ENCODE measurements around the gene TTC23.

TTC23 gene

DNA sequence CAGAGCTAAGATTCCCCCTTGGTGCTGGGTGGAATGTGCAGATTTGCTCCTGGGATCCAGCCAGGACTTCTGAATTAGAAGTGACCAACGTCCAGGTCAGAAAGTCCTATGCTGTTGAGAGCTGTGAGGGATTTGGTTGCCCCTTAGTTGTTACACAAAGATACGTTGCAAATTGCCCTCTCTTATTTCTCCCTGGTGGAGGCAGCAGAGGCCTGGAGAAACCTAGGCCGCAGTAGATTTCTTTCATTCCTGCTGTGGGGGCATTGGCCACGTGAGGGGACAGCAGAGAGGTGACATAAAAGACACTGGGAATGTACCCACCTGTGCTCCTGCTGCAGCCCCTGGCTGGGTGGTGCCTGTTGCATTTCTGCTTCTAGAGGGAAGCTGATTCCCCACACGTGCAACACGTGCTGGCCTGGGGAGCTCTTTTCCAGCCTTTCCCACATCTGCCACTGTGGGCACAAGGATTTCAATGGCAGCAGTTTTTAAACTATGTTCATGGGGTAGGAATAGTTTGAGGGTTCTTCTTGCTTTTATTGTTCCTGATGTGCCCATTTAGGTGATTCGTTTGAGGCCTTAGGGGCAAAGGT is 78.8 kb downstream of the TTC23 start:
- Histone ChIP-seq H3K9me3 (ENCODE audit: control insufficient read depth in 1 of 2, low read length in 2 of 2) (no peaks in the 10 kb centered on the region), H3K4me3 (ENCODE audit: low read depth in 1 of 2, low read length in 2 of 2) (no peak overlapping the region), H3K27ac (ENCODE audit: low read length) (peak overlapping the region; percentile 90), H3K36me3 (ENCODE audit: control insufficient read depth in 1 of 2, insufficient read depth in 2 of 2, low read length in 2 of 2) (peaks cover 0 to 4% of the 10 kb centered on the region in 2 donors), H3K27me3 (ENCODE audit: low read depth, low read length) (no peaks in the 10 kb centered on the region), H3K4me1 (ENCODE audit: control insufficient read depth in 1 of 2, insufficient read depth in 2 of 2, low read length in 2 of 2) (peaks cover 0 to 26% of the 10 kb centered on the region in 2 donors)

DNA sequence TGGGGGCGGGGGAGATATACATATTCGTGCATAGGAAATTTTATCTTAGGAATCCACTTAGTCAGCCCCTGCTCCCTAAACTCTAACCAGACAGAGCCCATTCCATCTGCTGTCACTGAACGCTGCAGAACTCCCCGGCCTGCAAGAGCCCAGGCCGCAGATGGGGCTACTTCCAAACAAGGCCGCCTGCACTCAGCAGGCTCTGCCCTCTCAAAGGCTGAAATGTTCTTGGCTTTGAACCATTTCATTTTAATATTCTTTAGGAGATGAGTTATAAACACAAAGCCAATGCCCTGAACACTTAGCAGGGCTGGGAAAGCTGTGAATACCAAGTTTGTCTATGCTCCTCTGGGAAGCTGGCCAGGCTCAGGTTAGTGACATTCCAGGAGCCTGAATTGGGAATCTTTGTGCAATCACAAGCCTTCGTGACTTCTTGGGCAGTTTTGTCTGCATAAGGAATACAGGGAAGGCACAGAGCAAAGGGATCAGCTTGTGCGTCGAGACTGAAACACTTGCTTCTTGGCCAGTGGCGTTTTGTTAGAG is 79.5 kb downstream of the TTC23 start:
- Histone ChIP-seq H3K36me3 (ENCODE audit: control insufficient read depth in 1 of 2, insufficient read depth in 2 of 2, low read length in 2 of 2) (peaks cover 0 to 4% of the 10 kb centered on the region in 2 donors), H3K4me1 (ENCODE audit: control insufficient read depth in 1 of 2, insufficient read depth in 2 of 2, low read length in 2 of 2) (peaks cover 0 to 26% of the 10 kb centered on the region in 2 donors)

GRCh38 chr15:99168601-99169580 is 80.5 kb downstream of the TTC23 start:
- peaks cover 0 to 4% of the 10 kb centered on the region in 2 donors for H3K36me3 ChIP-seq (ENCODE audit: control insufficient read depth in 1 of 2, insufficient read depth in 2 of 2, low read length in 2 of 2)
- H3K27ac ChIP-seq (ENCODE audit: low read length) = peak overlapping the region; percentile 90
- H3K9me3 ChIP-seq (ENCODE audit: control insufficient read depth in 1 of 2, low read length in 2 of 2) = no peaks in the 10 kb centered on the region
- no peaks in the 10 kb centered on the region for H3K27me3 ChIP-seq (ENCODE audit: low read depth, low read length)
- peak overlapping the region in 1 of 2 donors; percentile 42 for H3K4me3 ChIP-seq (ENCODE audit: low read depth in 1 of 2, low read length in 2 of 2)
- peaks cover 0 to 26% of the 10 kb centered on the region in 2 donors for H3K4me1 ChIP-seq (ENCODE audit: control insufficient read depth in 1 of 2, insufficient read depth in 2 of 2, low read length in 2 of 2)

More for the DNA sequence above, 79.5 kb downstream of the TTC23 start:
- no peaks in the 10 kb centered on the region for H3K9me3 ChIP-seq (ENCODE audit: control insufficient read depth in 1 of 2, low read length in 2 of 2)
- peak overlapping the region in 1 of 2 donors; percentile 42 for H3K4me3 ChIP-seq (ENCODE audit: low read depth in 1 of 2, low read length in 2 of 2)
- H3K27me3 ChIP-seq (ENCODE audit: low read depth, low read length) = no peaks in the 10 kb centered on the region
- H3K27ac ChIP-seq (ENCODE audit: low read length) = peak overlapping the region; percentile 90

DNA sequence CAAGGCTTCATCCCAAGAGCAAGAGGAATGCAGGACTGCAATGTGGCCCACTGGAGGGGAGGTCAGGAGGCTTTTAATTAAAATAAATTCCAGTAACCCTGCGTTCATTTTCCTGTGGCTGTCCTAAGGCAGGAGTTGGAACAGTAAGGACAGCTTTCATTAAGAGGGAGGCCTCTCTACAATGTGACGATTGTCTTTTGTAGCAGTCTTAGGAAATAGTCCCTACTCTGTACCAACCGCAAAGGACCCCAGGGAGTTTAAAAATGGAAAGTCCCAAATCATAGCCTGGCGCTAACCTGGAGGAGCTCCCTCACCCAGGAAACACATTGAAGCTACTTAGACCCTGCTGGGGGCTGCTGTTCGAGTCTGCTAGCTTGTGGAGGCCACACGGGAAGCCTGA is 81.7 kb downstream of the TTC23 start:
- peaks cover 0 to 26% of the 10 kb centered on the region in 2 donors for H3K4me1 ChIP-seq (ENCODE audit: control insufficient read depth in 1 of 2, insufficient read depth in 2 of 2, low read length in 2 of 2)
- H3K36me3 ChIP-seq (ENCODE audit: control insufficient read depth in 1 of 2, insufficient read depth in 2 of 2, low read length in 2 of 2) = peaks cover 0 to 4% of the 10 kb centered on the region in 2 donors
- no peaks in the 10 kb centered on the region for H3K9me3 ChIP-seq (ENCODE audit: control insufficient read depth in 1 of 2, low read length in 2 of 2)
- no peaks in the 10 kb centered on the region for H3K27me3 ChIP-seq (ENCODE audit: low read depth, low read length)
- no peak overlapping the region for H3K4me3 ChIP-seq (ENCODE audit: low read depth in 1 of 2, low read length in 2 of 2)
- peak overlapping the region; percentile 90 for H3K27ac ChIP-seq (ENCODE audit: low read length)

- Histone ChIP-seq H3K4me1 (ENCODE audit: control insufficient read depth in 1 of 2, insufficient read depth in 2 of 2, low read length in 2 of 2) (peaks cover 0 to 26% of the 10 kb centered on the region in 2 donors), H3K9me3 (ENCODE audit: control insufficient read depth in 1 of 2, low read length in 2 of 2) (no peaks in the 10 kb centered on the region), H3K27me3 (ENCODE audit: low read depth, low read length) (no peaks in the 10 kb centered on the region), H3K36me3 (ENCODE audit: control insufficient read depth in 1 of 2, insufficient read depth in 2 of 2, low read length in 2 of 2) (peaks cover 0 to 1% of the 10 kb centered on the region in 2 donors), H3K4me3 (ENCODE audit: low read depth in 1 of 2, low read length in 2 of 2) (no peak overlapping the region), H3K27ac (ENCODE audit: low read length) (peak overlapping the region; percentile 90)
These were observed 82.2 kb downstream of the TTC23 start for GRCh38 chr15:99167201-99167600.

DNA sequence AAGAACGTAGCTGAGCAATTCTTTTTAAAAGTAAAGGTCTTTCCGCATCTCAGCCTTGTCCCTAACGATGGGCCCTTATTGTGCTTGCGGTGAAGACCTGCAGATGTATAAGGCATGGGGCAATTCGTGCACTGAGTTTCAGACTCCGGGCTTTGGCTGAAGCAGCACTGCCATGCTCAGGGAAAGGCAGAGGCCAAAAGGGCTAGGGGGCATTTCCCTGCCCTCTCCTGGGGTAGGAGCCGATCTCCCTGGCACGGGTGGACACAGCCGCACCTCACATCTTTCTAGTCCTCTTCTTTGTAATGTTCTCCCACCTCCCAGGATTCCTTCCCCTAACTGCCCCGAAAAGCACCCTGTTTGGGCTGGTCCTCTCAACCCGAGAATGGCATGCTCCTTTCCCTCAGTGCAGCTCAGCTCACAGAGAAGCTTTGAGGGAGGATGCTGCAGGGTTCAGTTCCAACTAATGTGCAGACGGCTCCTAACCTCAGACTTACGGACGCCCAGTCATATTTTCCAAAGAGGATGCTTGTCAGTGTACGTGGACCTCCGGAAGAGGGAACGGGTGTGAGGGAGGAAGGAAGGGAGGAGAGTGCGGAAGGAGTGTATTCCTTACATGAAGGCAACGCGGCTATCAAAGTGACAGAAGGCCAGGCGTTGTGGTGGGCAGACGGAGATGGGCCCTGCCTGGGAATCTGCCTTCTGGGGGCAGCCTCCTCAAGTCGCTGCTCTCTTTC is 83.3 kb downstream of the TTC23 start:
- Histone ChIP-seq H3K36me3 (ENCODE audit: control insufficient read depth in 1 of 2, insufficient read depth in 2 of 2, low read length in 2 of 2) (no peaks in the 10 kb centered on the region), H3K27me3 (ENCODE audit: low read depth, low read length) (no peaks in the 10 kb centered on the region), H3K4me3 (ENCODE audit: low read depth in 1 of 2, low read length in 2 of 2) (no peak overlapping the region), H3K4me1 (ENCODE audit: control insufficient read depth in 1 of 2, insufficient read depth in 2 of 2, low read length in 2 of 2) (peaks cover 0 to 26% of the 10 kb centered on the region in 2 donors), H3K27ac (ENCODE audit: low read length) (peak overlapping the region; percentile 27), H3K9me3 (ENCODE audit: control insufficient read depth in 1 of 2, low read length in 2 of 2) (no peaks in the 10 kb centered on the region)

GRCh38 chr15:99165020-99165790 is 84.2 kb downstream of the TTC23 start:
- H3K9me3 ChIP-seq (ENCODE audit: control insufficient read depth in 1 of 2, low read length in 2 of 2) = no peaks in the 10 kb centered on the region
- peaks cover 0 to 17% of the 10 kb centered on the region in 2 donors for H3K4me1 ChIP-seq (ENCODE audit: control insufficient read depth in 1 of 2, insufficient read depth in 2 of 2, low read length in 2 of 2)
- no peaks in the 10 kb centered on the region for H3K27me3 ChIP-seq (ENCODE audit: low read depth, low read length)
- peak overlapping the region; percentile 14 for H3K27ac ChIP-seq (ENCODE audit: low read length)
- no peak overlapping the region for H3K4me3 ChIP-seq (ENCODE audit: low read depth in 1 of 2, low read length in 2 of 2)
- H3K36me3 ChIP-seq (ENCODE audit: control insufficient read depth in 1 of 2, insufficient read depth in 2 of 2, low read length in 2 of 2) = no peaks in the 10 kb centered on the region

- Histone ChIP-seq H3K4me3 (ENCODE audit: low read depth in 1 of 2, low read length in 2 of 2) (no peak overlapping the region), H3K9me3 (ENCODE audit: control insufficient read depth in 1 of 2, low read length in 2 of 2) (no peaks in the 10 kb centered on the region), H3K27ac (ENCODE audit: low read length) (no peak overlapping the region), H3K36me3 (ENCODE audit: control insufficient read depth in 1 of 2, insufficient read depth in 2 of 2, low read length in 2 of 2) (no peaks in the 10 kb centered on the region), H3K4me1 (ENCODE audit: control insufficient read depth in 1 of 2, insufficient read depth in 2 of 2, low read length in 2 of 2) (peaks cover 0 to 7% of the 10 kb centered on the region in 2 donors), H3K27me3 (ENCODE audit: low read depth, low read length) (no peaks in the 10 kb centered on the region)
These were observed 85.3 kb downstream of the TTC23 start for GRCh38 chr15:99164119-99164518.

DNA sequence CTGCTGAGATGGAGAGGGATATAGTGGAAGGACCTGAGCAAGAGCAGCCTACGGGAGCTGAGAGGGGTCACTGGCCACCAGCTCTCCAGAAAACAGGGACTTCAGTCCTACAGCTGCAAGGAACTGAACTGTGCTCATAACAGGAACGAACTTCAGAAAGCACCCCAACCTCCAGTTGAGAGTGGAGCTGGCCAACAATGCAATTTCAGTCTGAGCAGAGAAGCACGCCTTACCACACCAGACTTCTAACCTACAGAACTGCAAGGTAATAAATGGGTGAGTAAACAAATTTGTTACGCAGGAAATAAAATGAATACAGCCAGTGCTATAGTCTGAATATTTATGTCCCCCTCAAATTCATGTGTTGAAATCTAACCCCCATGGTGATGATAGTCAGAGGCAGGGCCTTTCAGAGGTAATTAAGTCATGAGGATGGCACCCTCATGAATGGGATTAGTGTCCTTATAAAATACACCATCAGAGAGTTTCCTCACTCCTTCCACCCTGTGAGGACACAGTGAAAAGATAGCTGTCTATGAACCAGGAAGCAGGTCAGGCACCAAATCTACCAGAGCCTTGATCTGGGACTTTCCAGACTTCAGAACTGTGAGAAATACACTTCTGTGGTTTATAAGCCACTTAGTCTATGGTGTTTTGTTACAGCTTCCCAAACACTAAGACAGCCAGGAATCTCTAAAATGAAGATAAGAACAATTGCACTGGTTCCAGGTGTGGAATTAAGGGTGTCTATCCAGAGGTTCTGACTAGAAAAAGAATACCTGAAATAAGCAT is 85.9 kb downstream of the TTC23 start:
- peaks cover 0 to under 1% of the 10 kb centered on the region in 2 donors for H3K4me1 ChIP-seq (ENCODE audit: control insufficient read depth in 1 of 2, insufficient read depth in 2 of 2, low read length in 2 of 2)
- H3K27me3 ChIP-seq (ENCODE audit: low read depth, low read length) = no peaks in the 10 kb centered on the region
- no peak overlapping the region for H3K4me3 ChIP-seq (ENCODE audit: low read depth in 1 of 2, low read length in 2 of 2)
- no peak overlapping the region for H3K27ac ChIP-seq (ENCODE audit: low read length)
- no peaks in the 10 kb centered on the region for H3K9me3 ChIP-seq (ENCODE audit: control insufficient read depth in 1 of 2, low read length in 2 of 2)
- H3K36me3 ChIP-seq (ENCODE audit: control insufficient read depth in 1 of 2, insufficient read depth in 2 of 2, low read length in 2 of 2) = no peaks in the 10 kb centered on the region
